GM15510 (cell line): ENCODE data around the gene SLC44A3.

Experiments
- POLR2A ChIP-seq: IDR thresholded peaks from 3 replicates; pipeline ENCODE4 v1.6.1; 2011; ENCODE audit warnings: borderline replicate concordance; ENCODE audit not compliant: insufficient read length; ENCODE audit errors: extremely low read depth

Gene SLC44A3

GRCh38 chr1:94864821-94865220 is 44.7 kb downstream of the SLC44A3 start:
- no peak for TF ChIP-seq POLR2A

- no peak for TF ChIP-seq POLR2A
Observed at GRCh38 chr1:94865360-94865759, 45.2 kb downstream of the SLC44A3 start.

GRCh38 chr1:94866164-94866807 is 46.1 kb downstream of the SLC44A3 start:
- TF ChIP-seq POLR2A, result no peak

- TF ChIP-seq POLR2A, result no peak
Observed at GRCh38 chr1:94871031-94871430, 50.9 kb downstream of the SLC44A3 start.

- TF ChIP-seq POLR2A, result no peak
Observed at GRCh38 chr1:94872771-94873495, 52.8 kb downstream of the SLC44A3 start.

- TF ChIP-seq POLR2A, result no peak
Observed at GRCh38 chr1:94873520-94874351, 53.6 kb downstream of the SLC44A3 start.

- TF ChIP-seq POLR2A, result no peak
Observed at GRCh38 chr1:94874423-94874822, 54.3 kb downstream of the SLC44A3 start.

GRCh38 chr1:94875794-94876193 is 55.6 kb downstream of the SLC44A3 start:
- TF ChIP-seq POLR2A, result no peak

- TF ChIP-seq POLR2A, result no peak
Observed at GRCh38 chr1:94876362-94876761, 56.2 kb downstream of the SLC44A3 start.

GRCh38 chr1:94878329-94878728 is 58.2 kb downstream of the SLC44A3 start:
- no peak for TF ChIP-seq POLR2A

- TF ChIP-seq POLR2A, result no peak
Observed at GRCh38 chr1:94883691-94884090, 63.5 kb downstream of the SLC44A3 start.

- no peak for TF ChIP-seq POLR2A
Observed at GRCh38 chr1:94884106-94884505, 63.9 kb downstream of the SLC44A3 start.

GRCh38 chr1:94884507-94884906 is 64.3 kb downstream of the SLC44A3 start:
- TF ChIP-seq POLR2A, result no peak

- no peak for TF ChIP-seq POLR2A
Observed at GRCh38 chr1:94886361-94886760, 66.2 kb downstream of the SLC44A3 start.

- TF ChIP-seq POLR2A, result no peak
Observed at GRCh38 chr1:94887106-94887505, 66.9 kb downstream of the SLC44A3 start.
